GM19328 (cell line): Measurements from ENCODE around the gene MARCHF7.
A peak's percentile ranks its signal among the peaks of the same experiment; 100 is the strongest.
"Not testable (repeated sequence)": the region's sequence is repeated elsewhere in the genome, so short reads cannot be mapped to it uniquely, and the experiment has no call there.

Experiments used
- ATAC-seq: cut with Tn5 transposase; IDR thresholded peaks from one replicate; pipeline ENCODE4 v1.9.1; 2021; ENCODE audit warnings: mild to moderate bottlenecking, moderate library complexity; ENCODE audit not compliant: unreplicated experiment

The MARCHF7 gene, protein sequence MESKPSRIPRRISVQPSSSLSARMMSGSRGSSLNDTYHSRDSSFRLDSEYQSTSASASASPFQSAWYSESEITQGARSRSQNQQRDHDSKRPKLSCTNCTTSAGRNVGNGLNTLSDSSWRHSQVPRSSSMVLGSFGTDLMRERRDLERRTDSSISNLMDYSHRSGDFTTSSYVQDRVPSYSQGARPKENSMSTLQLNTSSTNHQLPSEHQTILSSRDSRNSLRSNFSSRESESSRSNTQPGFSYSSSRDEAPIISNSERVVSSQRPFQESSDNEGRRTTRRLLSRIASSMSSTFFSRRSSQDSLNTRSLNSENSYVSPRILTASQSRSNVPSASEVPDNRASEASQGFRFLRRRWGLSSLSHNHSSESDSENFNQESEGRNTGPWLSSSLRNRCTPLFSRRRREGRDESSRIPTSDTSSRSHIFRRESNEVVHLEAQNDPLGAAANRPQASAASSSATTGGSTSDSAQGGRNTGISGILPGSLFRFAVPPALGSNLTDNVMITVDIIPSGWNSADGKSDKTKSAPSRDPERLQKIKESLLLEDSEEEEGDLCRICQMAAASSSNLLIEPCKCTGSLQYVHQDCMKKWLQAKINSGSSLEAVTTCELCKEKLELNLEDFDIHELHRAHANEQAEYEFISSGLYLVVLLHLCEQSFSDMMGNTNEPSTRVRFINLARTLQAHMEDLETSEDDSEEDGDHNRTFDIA

DNA sequence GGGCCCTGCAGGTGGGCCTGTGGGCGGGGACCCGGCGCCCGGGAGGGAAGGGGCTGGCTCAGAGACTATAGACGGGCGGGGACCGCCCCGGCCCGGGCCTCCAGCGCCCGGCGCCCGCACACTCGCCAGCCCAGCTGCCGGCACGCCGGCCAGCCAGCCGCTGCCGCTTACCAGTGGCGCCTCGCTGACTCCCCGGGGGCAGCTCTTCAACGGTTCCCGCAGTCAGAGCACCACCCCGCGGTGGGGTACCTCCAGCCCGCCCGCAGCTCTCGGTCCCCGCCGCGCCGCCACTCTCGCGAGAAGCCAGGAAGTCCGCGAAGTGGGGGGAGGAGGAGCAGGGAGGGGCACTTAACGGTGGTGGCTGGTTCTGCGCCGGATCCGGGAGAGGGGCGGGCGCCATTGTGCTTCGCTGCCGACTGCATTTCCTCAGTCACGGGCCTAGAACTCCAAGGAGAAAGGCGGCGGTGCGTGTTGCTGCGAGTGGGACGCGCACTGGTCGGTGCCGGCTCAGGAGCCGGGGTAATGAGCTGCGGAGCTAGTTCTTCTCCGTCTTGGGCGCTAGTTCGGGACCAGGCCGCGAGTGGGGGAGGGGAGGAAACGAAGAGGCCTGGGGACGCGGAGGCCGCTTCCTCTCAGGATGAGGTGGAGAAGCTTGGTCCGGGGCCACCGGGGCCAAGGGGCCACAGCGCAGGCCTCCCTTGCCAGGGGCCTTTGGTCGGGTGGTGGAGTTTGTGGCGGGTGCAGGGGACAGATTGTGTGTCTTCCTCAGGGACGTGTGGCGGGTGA is at the start of gene MARCHF7:
MARCHF7 (plus strand) TSS at position 364 of the 786 bp plus-strand sequence. CDS start 16,517 bp downstream, outside the sequence.
- peak; percentile 90 for ATAC-seq

DNA sequence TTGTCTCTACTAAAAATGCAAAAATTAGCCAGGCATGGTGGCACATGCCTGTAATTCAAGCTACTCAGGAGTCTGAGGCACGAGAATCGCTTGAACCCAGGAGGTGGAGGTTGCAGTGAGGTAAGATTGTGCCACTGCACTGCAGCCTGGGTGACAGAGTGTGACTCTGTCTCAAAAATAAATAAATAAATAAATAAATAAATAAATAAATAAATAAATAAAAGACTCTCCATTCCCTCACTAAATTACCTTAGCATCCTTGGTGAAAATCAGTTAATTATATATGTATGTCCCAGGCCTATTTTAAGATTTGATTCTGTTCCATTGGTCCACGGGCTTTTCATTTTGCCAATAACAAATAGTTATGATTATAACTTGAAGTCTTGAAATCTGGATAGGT is 44.9 kb upstream of the MARCHF7 start:
- ATAC-seq: not testable (repeated sequence)

DNA sequence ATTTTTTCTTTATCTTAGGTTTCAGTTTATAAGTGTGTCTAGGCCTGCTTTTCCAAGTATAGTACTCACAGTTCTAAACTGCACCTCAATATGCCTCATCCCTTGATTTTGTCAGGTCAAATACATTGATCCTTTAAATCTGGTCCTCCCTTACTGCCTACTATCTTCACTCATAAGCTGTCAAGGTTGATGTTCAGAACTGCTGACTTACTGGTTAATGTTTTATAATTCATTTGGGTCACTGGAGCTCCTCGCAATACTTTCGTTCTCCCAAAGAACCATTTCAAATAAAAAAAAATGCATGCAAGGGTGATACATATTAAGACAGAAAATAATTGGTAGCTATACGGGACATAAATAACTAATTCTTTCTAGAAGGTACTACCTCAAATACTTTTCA is 41.3 kb upstream of the MARCHF7 start:
- ATAC-seq: no peak

DNA sequence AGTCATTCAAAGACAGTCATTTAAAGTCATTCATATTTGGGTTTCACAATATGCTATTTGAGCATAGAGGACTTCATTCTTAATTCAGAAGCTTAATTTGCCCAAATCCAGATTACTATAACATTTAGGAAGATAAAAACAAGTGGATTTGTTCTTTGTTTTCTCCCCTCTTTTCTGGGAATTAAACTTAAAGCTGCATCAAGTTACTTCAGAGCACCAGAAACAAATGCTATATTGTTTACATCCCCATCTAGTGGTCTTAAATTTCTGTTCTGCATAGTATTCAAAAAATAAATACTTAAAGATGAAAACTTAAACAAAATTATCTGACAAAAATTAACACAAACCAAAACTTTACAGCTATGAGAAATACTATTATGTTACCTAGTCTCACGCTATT is 34.7 kb upstream of the MARCHF7 start:
- ATAC-seq: no peak

DNA sequence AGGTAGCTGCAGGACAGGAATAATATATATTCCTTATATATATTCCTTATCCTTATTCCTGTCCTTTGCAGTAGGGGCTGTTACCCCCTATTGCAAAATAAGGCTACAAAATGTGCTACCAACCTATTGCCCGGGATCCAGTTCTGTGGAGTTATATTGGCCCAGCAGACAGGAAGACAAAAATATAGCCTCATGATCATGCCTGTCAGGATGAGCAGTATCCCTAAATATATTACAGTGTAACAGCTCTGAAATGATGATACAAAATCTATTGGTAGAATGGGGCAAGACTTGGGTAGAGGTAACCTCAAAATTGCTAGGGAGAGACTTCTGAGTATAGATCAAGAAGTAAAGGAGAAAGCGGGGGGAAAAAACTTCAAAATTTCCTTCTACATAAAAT is 31.6 kb upstream of the MARCHF7 start:
- no peak for ATAC-seq

DNA sequence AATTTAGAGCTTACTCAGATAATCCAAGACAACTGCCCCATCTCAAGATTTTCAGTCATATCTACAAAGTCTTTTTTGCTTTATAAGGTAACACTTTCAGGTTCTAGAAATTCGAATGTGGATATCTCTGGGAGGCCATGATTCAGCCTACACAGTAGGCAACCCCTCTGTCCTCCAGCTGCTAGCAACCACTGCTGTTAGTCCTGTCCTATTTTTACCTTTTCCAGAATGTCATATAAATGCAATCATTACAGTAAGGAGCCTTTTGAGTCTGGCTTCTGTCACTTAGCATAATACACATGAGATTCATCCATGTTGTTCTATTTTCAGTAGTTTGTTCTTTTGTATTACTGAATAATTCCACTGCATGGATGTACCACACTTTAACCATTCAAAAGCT is 28.5 kb upstream of the MARCHF7 start:
- no peak for ATAC-seq

DNA sequence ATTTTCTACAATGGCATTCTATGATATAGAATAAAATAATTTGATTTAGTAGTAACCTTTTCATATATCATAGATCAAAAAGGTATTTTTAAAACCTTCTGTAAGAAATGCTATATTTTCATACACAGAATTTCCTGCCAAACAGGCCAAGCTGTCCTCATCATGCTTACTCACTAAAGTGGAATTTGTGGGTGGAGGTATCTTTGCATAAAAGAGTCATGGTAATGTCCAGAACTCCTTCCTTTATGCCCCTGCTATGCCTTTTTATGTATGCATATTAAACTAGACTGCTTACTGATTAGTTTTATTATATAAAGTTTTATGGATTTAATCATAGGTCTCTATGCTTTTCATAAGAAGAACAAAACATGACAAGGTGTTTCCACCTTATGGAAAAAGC is 27.5 kb upstream of the MARCHF7 start:
- ATAC-seq: no peak

DNA sequence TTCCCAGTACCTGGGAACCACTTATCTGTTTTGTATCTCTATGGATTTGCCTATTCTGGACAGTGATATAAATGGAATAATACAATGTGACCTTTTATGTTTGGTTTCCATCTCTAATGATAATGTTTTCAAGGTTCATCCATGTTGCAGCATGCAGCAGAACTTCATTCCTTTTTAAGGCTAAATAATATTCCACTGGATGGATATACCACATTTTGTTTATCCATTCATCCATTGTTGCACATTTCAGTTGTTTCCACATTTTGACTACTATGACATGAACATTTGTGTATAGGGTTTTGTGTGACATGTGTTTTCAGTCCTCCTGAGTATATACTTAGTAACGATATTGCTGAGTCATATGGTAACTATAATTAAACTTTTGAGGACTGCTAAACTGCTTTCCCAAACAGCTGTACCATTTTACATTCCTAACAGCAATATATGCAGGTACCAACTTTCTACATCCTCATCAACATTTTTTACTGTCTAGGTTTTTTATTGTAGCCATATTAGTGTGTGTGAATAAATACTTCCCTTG is 17.7 kb upstream of the MARCHF7 start:
- ATAC-seq: no peak

DNA sequence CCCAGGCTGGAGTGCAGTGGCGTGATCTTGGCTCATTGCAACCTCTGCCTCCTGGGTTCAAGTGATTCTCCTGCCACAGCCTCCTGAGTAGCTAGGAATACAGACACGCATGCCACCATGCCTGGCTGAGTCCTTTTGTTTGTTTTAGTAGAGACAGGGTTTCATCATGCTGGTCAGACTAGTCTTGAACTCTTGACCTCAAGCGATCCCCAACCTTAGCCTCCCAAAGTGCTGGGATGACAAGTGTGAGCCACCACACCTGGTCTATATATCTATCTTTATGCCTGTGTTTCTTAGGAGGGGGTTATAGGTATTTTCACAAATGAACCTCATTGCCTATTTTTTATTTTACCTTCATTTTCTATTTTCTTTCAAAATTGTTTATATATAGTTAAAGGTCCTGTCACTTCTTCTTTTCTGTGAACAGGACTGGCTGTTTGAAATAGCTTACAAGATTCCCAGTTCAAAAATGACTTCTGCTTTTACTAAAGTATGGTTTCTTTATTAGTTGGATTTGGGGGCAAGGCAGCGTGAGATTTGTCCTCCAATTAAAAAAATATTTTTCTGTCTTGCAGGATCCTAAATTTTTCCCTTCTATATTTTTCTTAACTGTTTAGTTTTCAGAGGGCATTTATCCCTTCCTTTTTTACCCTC is 16.4 kb upstream of the MARCHF7 start:
- no peak for ATAC-seq

DNA sequence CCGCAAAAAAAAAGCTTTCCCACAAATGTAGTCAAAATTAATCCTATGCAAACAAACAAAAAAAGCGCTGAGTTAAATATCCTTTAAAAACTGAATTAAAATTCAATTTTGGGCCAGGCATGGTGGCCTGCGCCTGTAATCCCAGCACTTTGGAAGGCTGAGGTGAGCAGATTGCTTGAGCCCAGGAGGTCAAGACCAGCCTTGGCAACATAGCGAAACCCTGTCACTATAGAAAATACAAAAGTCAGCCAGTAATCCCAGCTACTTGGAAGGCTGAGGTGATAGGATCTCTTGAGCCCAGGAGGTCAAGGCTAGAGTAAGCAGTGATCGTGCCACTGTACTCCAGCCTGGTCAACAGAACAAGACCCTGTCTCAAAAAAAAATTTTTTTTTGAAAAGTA is 8.8 kb upstream of the MARCHF7 start:
- ATAC-seq: no peak

DNA sequence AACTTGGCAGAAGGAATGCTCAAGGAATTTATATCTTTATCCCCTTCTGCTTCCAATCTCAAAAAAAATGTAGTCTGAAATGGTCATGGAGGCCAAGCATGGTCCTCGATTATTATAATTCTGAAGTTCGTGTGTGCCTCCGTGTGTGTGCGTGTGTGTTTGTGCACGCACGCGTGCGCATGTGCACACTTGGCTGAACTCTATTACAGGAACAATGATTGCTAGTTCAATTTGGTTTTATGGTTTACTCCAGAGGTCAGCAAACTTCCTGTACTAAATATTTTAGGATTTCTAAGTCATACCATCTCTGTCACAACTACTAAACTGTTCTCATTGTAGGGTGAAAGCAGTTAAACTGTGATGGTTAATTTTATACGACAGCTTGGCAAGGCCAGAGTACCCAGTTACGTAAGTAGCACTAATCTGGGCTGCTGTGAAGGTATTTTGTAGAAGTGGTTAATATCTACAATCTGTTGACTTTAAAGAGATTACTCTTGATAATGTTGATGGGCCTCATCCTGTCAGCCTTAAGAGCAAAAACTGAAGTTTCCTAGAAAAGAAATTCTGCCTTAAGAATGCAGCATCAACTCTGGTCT is 5.8 kb upstream of the MARCHF7 start:
- ATAC-seq: no peak

DNA sequence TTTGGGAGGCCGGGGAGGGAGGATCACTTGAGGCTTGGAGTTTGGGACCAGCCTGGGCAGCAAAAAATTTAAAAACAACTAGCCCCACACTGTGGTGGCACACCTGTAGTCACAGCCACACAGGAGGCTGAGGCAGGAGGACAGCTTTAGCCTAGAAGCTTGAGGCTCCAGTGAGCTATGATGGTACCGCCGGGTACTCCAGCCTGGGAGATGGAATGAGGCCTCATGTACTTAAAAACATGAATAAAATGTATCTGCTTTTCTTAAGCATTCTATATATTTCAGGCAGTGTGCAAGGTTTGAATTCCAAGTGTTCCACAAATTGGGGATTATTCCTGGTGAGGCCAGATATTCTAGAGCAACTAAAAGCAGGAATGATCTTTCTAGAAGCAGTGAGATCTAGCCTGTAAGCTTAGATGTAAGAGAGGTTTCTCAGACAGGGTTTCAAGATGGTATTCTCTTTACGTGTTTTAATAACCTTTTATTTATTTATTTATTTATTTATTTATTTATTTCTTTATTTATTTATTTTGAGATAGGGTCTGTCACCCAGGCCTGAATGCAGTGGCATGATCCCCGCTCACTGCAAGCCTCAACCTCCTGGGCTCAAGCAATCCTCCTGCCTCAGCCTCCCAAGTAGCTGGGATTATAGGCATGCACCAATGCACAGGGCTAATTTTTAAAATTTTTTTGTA is 4.1 kb upstream of the MARCHF7 start:
- no peak for ATAC-seq

DNA sequence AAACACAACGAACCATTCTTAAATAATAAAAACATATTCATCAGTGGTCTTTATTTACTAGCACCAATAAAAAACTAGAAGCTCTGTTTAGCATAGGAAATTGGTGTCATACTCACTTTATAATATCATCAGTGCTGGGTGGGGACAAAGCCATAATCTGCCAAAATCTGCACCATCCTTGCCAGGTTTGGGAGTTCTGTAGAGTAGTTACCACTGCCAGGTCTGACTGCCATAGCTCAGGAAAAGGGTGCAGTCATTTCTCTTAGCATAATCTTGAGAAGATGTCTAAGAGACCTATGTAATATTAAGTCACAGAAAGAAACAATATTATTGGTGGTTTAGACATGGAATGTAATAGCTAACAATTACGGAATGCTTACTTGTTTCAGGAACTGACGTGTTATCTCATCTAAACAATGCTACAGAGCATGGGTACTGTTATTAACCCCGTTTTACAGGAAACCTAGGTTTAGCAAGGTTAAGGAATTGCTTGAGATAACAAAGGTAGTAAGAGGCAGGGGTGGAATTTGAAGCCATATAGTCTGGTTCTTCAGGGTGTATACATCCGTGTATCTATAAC is 1.6 kb upstream of the MARCHF7 start:
- no peak for ATAC-seq

DNA sequence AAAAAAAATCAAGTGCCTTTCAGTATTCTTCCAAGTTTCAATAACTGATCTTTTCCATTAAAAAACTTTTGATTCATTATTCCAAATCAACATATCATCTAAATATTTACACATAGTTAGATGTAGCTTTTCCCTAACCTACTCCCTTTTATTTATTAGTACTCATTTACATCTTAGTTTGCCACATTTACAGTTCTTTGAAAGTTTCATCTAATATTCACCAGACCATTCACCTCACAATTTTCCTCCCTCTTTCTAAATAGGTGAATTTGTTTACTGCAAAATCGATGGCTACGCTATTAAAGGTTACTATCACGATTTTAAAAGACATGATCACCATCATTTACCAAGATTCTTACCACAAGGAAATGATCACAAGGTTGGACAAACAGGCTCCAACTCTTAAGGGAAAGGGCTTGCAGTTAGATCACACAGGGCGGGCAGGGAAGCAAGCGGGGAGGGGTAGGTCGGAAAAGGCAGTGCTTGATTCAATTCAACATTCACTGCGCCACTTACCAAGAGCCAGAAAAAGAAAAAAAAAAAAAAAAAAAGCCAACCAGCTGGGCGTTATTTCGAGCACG is 654 bp upstream of the MARCHF7 start:
- no peak for ATAC-seq

DNA sequence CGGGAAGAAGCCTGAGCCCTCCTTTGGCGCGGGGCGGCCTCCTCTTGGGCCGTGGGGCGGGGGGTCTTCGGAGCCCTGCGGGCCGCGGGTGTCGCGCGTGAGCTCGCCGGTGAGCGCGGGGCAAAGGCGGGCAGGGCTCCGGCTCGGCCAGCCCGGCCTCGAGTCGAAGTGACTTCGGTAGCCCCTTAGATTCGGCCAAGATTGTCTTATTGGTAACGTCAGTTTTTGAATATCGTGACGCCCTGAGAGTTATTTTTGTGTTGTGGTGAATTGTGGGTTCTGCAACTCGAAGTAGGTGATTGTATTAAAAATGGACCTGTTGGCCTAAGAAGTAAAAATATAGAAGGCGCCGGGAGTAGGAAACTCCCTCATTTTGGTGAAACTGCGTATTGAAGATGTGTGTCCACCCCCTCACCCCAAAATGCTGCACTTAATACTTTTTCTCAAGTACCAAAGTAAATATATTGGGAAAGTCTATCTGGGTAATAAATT is 669 bp downstream of the MARCHF7 start:
- peak; percentile 7 for ATAC-seq

DNA sequence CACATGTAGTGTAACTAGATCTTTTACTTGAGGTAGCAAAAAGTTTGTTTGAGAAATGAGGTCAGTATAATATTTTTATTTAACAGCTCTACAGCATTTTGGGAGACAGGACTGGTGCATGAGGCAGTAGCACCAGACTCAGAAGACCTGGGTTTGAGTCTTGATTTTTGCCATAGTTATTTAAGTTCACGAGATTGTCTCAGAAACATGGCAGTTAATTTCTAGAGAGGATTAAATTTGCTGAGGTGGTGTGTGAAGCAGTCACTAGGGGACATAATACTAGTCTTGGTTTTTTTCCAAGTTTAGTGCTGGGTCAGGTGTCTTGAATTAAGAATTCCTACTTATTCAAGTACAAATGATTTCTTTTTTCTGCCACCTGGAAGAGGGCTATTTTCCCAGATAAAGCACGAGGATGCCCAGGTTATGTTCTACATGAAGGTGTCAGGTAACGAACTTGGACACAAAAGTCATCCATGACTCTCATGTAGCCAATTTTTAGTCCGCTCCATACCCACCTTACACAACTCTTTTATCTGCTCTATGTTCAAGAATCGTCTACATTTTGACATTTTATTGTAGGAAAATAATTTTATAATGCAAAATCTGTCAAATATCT is 1.4 kb downstream of the MARCHF7 start:
- no peak for ATAC-seq

DNA sequence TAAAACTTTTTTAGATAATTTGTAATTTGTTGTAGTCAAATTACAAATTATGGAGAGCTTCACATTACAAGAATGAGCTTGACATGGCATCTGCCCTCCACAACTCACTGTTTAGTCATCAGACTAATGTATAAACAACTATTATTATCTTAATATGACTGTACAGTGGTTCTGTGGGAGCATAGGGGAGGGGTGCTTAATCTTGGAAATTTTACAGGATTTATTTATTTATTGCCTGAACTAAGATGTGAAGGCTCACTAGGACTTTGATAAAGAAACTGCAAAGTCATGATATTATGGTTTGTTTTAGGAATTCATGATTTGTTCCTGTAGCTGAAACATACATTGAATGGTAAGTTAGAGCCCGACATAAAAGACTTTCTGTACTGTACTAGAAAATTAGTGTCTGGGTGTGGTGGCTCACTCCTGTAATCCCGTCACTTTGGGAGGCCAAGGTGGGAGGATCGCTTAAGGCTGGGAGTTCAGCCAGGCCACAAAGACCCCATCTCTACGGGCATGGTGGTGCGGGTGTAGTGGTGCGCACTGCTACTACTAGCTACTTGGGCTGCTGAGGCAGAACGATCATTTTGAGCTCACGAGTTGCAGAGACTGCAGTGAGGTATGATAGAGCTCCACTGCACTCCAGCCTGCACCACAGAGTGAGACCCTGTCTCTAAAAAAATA is 2.1 kb downstream of the MARCHF7 start:
- ATAC-seq: no peak

DNA sequence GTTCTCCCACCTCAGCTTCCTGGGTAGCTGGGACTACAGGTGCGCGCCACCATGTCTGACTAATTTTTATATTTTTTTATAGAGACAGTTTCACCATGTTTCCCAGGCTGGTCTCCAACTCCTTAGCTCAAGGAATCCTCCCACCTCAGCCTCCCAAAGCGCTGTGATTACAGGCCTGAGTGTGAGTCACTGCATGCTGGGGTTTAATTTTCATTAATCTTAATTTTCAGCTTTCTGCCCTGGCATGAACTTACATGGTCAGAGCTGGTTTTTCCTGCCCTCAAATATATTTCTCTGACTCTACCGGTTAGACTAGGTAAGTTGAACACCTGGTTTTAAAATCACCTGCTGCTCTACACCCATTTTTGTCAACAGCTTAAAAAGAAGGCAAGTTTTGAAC is 3.1 kb downstream of the MARCHF7 start:
- no peak for ATAC-seq
